IPS DF 6.9 (cell line): ENCODE results near the gene SMYD3.

Experiments
- DNase-seq: peaks from one replicate; pipeline ENCODE4 v3.0.0-alpha.2; 2013; ENCODE audit warnings: low read depth, low spot score
- H3K27ac ChIP-seq: one replicate; pipeline ENCODE4 v1.5.1; 2013; ENCODE audit warnings: low read length, control low read depth
- H3K27me3 ChIP-seq: 2 replicates; pipeline ENCODE4 v1.6.1; 2013; ENCODE audit warnings: mild to moderate bottlenecking, low read length; ENCODE audit not compliant: control insufficient read depth, insufficient read depth
- H3K36me3 ChIP-seq: 2 replicates; pipeline ENCODE4 v1.6.1; 2013; ENCODE audit warnings: low read length; ENCODE audit not compliant: control insufficient read depth, insufficient read depth
- H3K4me1 ChIP-seq: 2 replicates; pipeline ENCODE4 v1.6.1; 2013; ENCODE audit warnings: low read length; ENCODE audit not compliant: control insufficient read depth, insufficient read depth
- H3K4me3 ChIP-seq: 2 replicates; pipeline ENCODE4 v1.5.1; 2013; ENCODE audit warnings: mild to moderate bottlenecking, low read length
- H3K9me3 ChIP-seq: 2 replicates; pipeline ENCODE4 v1.6.1; 2013; ENCODE audit warnings: low read length, inconsistent platforms; ENCODE audit not compliant: control insufficient read depth, insufficient read depth
- WGBS: extraction: QIAGEN DNeasy Blood & Tissue Kit; methylation state at CpG from one replicate; pipeline ENCODE4 v1.1.7; 2013; ENCODE audit warnings: mixed read lengths, missing lambda C conversion rate; ENCODE audit not compliant: insufficient read length, insufficient coverage; 5-methylcytosine and 5-hydroxymethylcytosine counted together

Gene SMYD3

DNA sequence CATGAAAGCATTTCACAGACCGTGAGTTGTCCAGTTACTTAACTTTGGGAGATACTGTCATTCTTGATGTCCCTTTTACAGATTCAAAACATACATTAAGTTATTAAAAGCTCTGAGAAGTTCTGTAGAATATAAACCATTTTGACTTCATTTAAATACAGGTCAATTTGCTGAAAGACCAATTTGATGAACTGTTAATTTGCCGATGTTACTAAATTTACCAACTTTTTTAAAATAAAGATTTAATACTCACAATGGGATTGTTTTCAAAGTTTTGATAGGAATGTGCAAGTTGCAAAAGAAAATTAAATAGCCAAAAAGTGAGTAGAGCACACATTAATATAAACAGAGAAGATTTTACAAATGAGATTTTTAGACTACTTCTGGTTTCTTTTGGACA lies 666.1 kb downstream of the SMYD3 start:
- Histone ChIP-seq H3K9me3 (no peaks in the 10 kb centered on the region), H3K36me3 (no peaks in the 10 kb centered on the region), H3K4me3 (no peak overlapping the region), H3K27ac (no peak overlapping the region), H3K27me3 (no peaks in the 10 kb centered on the region), H3K4me1 (no peaks in the 10 kb centered on the region)
- no CpG with 5 or more reads among the region's 2 CpGs for WGBS
- no peak for DNase-seq

GRCh38 chr1:245837718-245838117 lies 669.4 kb downstream of the SMYD3 start:
- Histone ChIP-seq H3K27me3 (no peaks in the 10 kb centered on the region), H3K9me3 (no peaks in the 10 kb centered on the region), H3K4me1 (no peaks in the 10 kb centered on the region), H3K4me3 (no peak overlapping the region), H3K27ac (no peak overlapping the region), H3K36me3 (no peaks in the 10 kb centered on the region)
- no peak for DNase-seq
- no CpG with 5 or more reads among the region's 5 CpGs for WGBS

- Histone ChIP-seq H3K36me3 (no peaks in the 10 kb centered on the region; the same call in 1 of the 2 replicates), H3K9me3 (no peaks in the 10 kb centered on the region), H3K27ac (no peak overlapping the region), H3K4me1 (no peaks in the 10 kb centered on the region), H3K4me3 (no peak overlapping the region), H3K27me3 (no peaks in the 10 kb centered on the region)
- DNase-seq: no peak
- no CpG with 5 or more reads among the region's 6 CpGs for WGBS
Observed at GRCh38 chr1:245835386-245835785, 671.7 kb downstream of the SMYD3 start.

GRCh38 chr1:245834002-245834401 lies 673.1 kb downstream of the SMYD3 start:
- H3K9me3 ChIP-seq: no peaks in the 10 kb centered on the region
- DNase-seq: no peak
- no peaks in the 10 kb centered on the region; the same call in 1 of the 2 replicates for H3K36me3 ChIP-seq
- no CpG with 5 or more reads among the region's 5 CpGs for WGBS
- H3K4me1 ChIP-seq: no peaks in the 10 kb centered on the region
- H3K27me3 ChIP-seq: no peaks in the 10 kb centered on the region
- H3K4me3 ChIP-seq: no peak overlapping the region
- H3K27ac ChIP-seq: no peak overlapping the region

DNA sequence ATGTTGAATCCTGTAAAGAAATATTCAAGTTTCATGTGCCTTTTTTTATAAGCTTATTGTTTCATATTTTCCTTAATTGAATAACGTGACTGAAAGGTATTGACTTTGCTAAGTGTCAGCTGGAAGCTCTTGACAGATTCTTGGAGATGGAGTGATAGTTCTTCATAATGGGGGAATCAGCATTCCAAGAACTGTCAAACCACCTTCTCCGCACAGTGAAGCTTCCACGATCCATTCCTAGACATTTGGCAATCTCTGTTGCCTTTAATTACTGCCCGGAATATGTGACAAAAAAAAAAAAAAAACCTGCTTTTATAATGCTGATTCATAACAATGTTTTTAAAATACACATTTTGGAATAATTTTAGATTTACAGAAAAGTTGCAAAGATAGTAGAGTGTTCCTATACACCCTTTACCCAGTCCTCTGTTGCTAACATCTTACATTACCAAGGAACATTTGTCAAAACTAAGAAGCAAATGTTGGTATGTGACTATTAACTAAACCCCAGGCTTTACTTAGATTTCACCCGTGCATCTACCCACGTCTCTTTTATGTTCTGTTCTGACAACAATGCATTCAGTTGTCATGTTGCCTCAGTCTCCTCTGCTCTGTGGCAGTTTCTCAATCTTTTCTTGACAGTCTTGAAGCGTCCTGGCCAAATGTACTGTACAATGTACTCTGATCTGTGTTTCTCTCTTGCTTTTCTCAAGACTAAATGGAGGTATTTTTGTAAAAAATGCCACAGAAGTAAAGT lies 674.1 kb downstream of the SMYD3 start:
- Histone ChIP-seq H3K27me3 (no peaks in the 10 kb centered on the region), H3K36me3 (no peaks in the 10 kb centered on the region; the same call in 1 of the 2 replicates), H3K4me1 (no peaks in the 10 kb centered on the region), H3K4me3 (no peak overlapping the region), H3K9me3 (no peaks in the 10 kb centered on the region), H3K27ac (no peak overlapping the region)
- no peak for DNase-seq
- WGBS: no CpG with 5 or more reads among the region's 7 CpGs

GRCh38 chr1:245831518-245831917 lies 675.6 kb downstream of the SMYD3 start:
- Histone ChIP-seq H3K9me3 (no peaks in the 10 kb centered on the region), H3K36me3 (no peaks in the 10 kb centered on the region; the same call in 1 of the 2 replicates), H3K4me1 (no peaks in the 10 kb centered on the region), H3K27me3 (no peaks in the 10 kb centered on the region), H3K4me3 (no peak overlapping the region), H3K27ac (no peak overlapping the region)
- DNase-seq: no peak
- WGBS: no CpG with 5 or more reads among the region's 9 CpGs

- DNase-seq: no peak
- Histone ChIP-seq H3K27me3 (no peaks in the 10 kb centered on the region), H3K4me3 (no peak overlapping the region), H3K27ac (no peak overlapping the region), H3K4me1 (no peaks in the 10 kb centered on the region), H3K36me3 (no peaks in the 10 kb centered on the region; the same call in 1 of the 2 replicates), H3K9me3 (no peaks in the 10 kb centered on the region)
Observed at GRCh38 chr1:245829826-245830225, 677.3 kb downstream of the SMYD3 start.

- WGBS: no CpG with 5 or more reads among the region's 3 CpGs
- Histone ChIP-seq H3K9me3 (no peaks in the 10 kb centered on the region), H3K27ac (no peak overlapping the region), H3K27me3 (no peaks in the 10 kb centered on the region), H3K36me3 (no peaks in the 10 kb centered on the region; the same call in 1 of the 2 replicates), H3K4me1 (no peaks in the 10 kb centered on the region), H3K4me3 (no peak overlapping the region)
- no peak for DNase-seq
Observed at GRCh38 chr1:245829194-245829593, 677.9 kb downstream of the SMYD3 start.

- no peaks in the 10 kb centered on the region for H3K27me3 ChIP-seq
- no peaks in the 10 kb centered on the region for H3K9me3 ChIP-seq
- WGBS: no CpG with 5 or more reads among the region's 10 CpGs
- no peak for DNase-seq
- no peak overlapping the region for H3K27ac ChIP-seq
- H3K4me3 ChIP-seq: no peak overlapping the region
- no peaks in the 10 kb centered on the region; the same call in 1 of the 2 replicates for H3K36me3 ChIP-seq
- no peaks in the 10 kb centered on the region for H3K4me1 ChIP-seq
Observed at GRCh38 chr1:245827301-245827700, 679.8 kb downstream of the SMYD3 start.

GRCh38 chr1:245825128-245825901 lies 681.8 kb downstream of the SMYD3 start:
- no CpG with 5 or more reads among the region's 13 CpGs for WGBS
- H3K4me1 ChIP-seq: no peaks in the 10 kb centered on the region
- no peaks in the 10 kb centered on the region for H3K9me3 ChIP-seq
- H3K36me3 ChIP-seq: no peaks in the 10 kb centered on the region
- H3K4me3 ChIP-seq: no peak overlapping the region
- no peak for DNase-seq
- H3K27me3 ChIP-seq: no peaks in the 10 kb centered on the region
- H3K27ac ChIP-seq: no peak overlapping the region
